ENCODE measurements around the gene PXK.

The PXK gene

GRCh38 chr3:58416191-58416590 lies 83.5 kb downstream of the PXK start:
- H3K4me3 ChIP-seq (ENCODE audit: low read depth, low read length), result no peak overlapping the region
- in situ Hi-C loops (cut with HindIII; ENCODE audit: low sequenced_read_pairs), result no loop called here
- no peak for TF ChIP-seq CTCF (IDR thresholded peaks at IDR 0.05; ENCODE audit: low read depth, low read length, missing control alignments)
- no peak for DNase-seq (ENCODE audit: low read depth)

- no peak overlapping the region for H3K4me3 ChIP-seq (ENCODE audit: low read depth, low read length)
- DNase-seq (ENCODE audit: low read depth), result no peak
- in situ Hi-C loops (cut with HindIII; ENCODE audit: low sequenced_read_pairs), result no loop called here
- TF ChIP-seq CTCF (IDR thresholded peaks at IDR 0.05; ENCODE audit: low read depth, low read length, missing control alignments), result no peak
These were observed 84.4 kb downstream of the PXK start for GRCh38 chr3:58417075-58417474.

GRCh38 chr3:58418227-58418626 lies 85.5 kb downstream of the PXK start:
- no peak for TF ChIP-seq CTCF (IDR thresholded peaks at IDR 0.05; ENCODE audit: low read depth, low read length, missing control alignments)
- H3K4me3 ChIP-seq (ENCODE audit: low read depth, low read length), result no peak overlapping the region
- in situ Hi-C loops (cut with HindIII; ENCODE audit: low sequenced_read_pairs), result no loop called here

GRCh38 chr3:58419780-58420507 lies 87.3 kb downstream of the PXK start:
- no peak for TF ChIP-seq CTCF (IDR thresholded peaks at IDR 0.05; ENCODE audit: low read depth, low read length, missing control alignments)
- no peak overlapping the region for H3K4me3 ChIP-seq (ENCODE audit: low read depth, low read length)
- DNase-seq (ENCODE audit: low read depth), result no peak
- in situ Hi-C loops (cut with HindIII; ENCODE audit: low sequenced_read_pairs), result no loop called here

More at GRCh38 chr3:58418227-58418626, 85.5 kb downstream of the PXK start:
- no peak for DNase-seq (ENCODE audit: low read depth)

- H3K4me3 ChIP-seq (ENCODE audit: low read depth, low read length), result no peak overlapping the region
- in situ Hi-C loops (cut with HindIII; ENCODE audit: low sequenced_read_pairs), result no loop called here
- DNase-seq (ENCODE audit: low read depth), result no peak
- no peak for TF ChIP-seq CTCF (IDR thresholded peaks at IDR 0.05; ENCODE audit: low read depth, low read length, missing control alignments)
These were observed 88.3 kb downstream of the PXK start for GRCh38 chr3:58421004-58421403.

GRCh38 chr3:58422756-58423325 lies 90.1 kb downstream of the PXK start:
- no peak overlapping the region for H3K4me3 ChIP-seq (ENCODE audit: low read depth, low read length)
- TF ChIP-seq CTCF (IDR thresholded peaks at IDR 0.05; ENCODE audit: low read depth, low read length, missing control alignments), result peak; percentile 49
- in situ Hi-C loops (cut with HindIII; ENCODE audit: low sequenced_read_pairs), result no loop called here
- peak; percentile 23 for DNase-seq (ENCODE audit: low read depth)

Measured in astrocyte of the cerebellum (primary cell).